HFFc6 (cell line): ENCODE data around the gene NXPH3. TPM values are rescaled to one million over a fixed set of nuclear protein-coding genes. Genes with fewer than 3 reads are reported as not detected.

Experiments
- DNase-seq: peaks from one replicate; pipeline ENCODE4 v3.0.0-alpha.2; 2018
- H3K27ac Mint-ChIP-seq: 2 replicates; pipeline ENCODE4 v1.8.0; 2020; ENCODE audit warnings: mild to moderate bottlenecking, mixed read lengths
- H3K27me3 Mint-ChIP-seq: 2 replicates; pipeline ENCODE4 v1.8.0; 2021; ENCODE audit warnings: mild to moderate bottlenecking, moderate library complexity, mixed read lengths; ENCODE audit not compliant: insufficient read depth
- H3K36me3 Mint-ChIP-seq: 2 replicates; pipeline ENCODE4 v1.8.0; 2021; ENCODE audit warnings: low read depth, mixed read lengths
- H3K4me1 Mint-ChIP-seq: 2 replicates; pipeline ENCODE4 v1.8.0; 2020; ENCODE audit warnings: low read depth, mixed read lengths
- H3K4me3 Mint-ChIP-seq: 2 replicates; pipeline ENCODE4 v1.8.0; 2020; ENCODE audit warnings: mild to moderate bottlenecking, moderate library complexity, mixed read lengths
- H3K9me3 Mint-ChIP-seq: 2 replicates; pipeline ENCODE4 v1.8.0; 2020; ENCODE audit warnings: mild to moderate bottlenecking, mixed read lengths
- CTCF ChIP-seq: fragments of 200-600 bp; sonication (generic); IDR thresholded peaks from 2 replicates; pipeline ENCODE4 v1.5.0; 2021; ENCODE audit warnings: antibody characterized with exemption, mild to moderate bottlenecking
- total RNA-seq, 6 experiments: library from RNA; stranded (reverse); fragmentation: NEBNext Ultra II Directional; extraction: Animal tissue kit (Norgen Biotek cat#: 25700); gene quantifications; 2 replicates in 1 of 6; 3 replicates in 5 of 6; pipeline ENCODE4 v1.2.3, GENCODE V29; 2021

Gene NXPH3
- total RNA-seq, 6 experiments from 2014 or later, result 0.59 to 2.3 (median 1.5) TPM

DNA sequence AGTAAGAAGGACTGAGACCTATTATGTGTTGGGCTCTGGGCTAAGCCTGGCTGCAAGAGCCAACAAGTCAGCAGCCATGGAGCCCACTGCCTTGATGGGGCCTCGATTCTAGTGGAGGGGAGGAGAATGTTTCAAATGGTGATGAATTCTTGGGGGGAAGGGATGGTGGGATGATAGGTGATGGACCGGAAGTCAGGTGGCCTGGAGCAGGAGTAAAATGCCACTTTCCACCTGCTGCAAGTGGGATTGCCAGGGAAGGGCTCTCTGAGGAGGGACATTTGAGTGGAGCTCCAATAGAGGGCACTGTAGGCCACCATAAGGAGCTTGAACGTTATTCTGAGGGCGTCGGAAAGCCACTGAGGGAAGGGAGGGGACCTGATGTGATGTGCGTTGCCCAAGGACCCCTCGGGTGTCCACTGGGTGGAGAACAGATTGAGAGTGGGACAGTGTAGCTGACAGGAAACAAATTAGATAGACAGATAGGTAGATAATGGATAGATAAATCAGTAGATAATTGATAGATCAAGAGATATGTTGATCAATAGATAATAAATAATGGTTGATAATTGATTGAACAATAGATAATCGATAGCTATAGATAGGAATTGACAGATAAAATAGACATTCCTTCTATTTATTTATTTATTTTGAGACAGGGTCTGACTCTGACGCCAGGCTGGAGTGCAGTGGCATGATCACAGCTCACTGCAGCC, 18.2 kb upstream of the NXPH3 start:
- no peaks in the 10 kb centered on the region for H3K36me3 Mint-ChIP-seq

DNA sequence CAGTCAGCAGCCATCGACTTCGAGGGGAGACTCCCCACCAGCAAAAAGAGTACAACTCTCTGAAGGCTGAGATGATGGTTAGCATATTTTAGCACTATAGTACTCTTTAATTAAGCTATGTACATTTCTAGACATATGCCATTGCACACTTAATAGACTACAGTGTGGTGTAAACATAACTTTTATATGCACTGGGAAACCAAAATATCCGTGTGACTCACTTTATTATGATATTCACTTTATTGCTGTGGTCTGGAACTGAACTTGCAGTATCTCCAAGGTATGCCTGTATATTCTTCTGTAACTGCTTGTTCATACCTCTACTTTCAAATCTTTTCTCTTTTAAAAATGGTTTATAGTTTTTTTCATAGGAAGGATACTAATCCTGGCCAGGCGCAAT, 11.0 kb upstream of the NXPH3 start:
- DNase-seq, result no peak
- no peak overlapping the region for H3K4me3 Mint-ChIP-seq
- H3K9me3 Mint-ChIP-seq, result no peaks in the 10 kb centered on the region
- H3K27me3 Mint-ChIP-seq, result peaks cover 13% of the 10 kb centered on the region
- no peak overlapping the region for H3K27ac Mint-ChIP-seq
- H3K4me1 Mint-ChIP-seq, result peaks cover 18% of the 10 kb centered on the region
- no peak for TF ChIP-seq CTCF
- no peaks in the 10 kb centered on the region for H3K36me3 Mint-ChIP-seq

More for the DNA sequence above, 18.2 kb upstream of the NXPH3 start:
- no peak overlapping the region for H3K27ac Mint-ChIP-seq
- H3K27me3 Mint-ChIP-seq, result peaks cover 8% of the 10 kb centered on the region
- H3K4me3 Mint-ChIP-seq, result no peak overlapping the region
- peak; percentile 77 for TF ChIP-seq CTCF
- H3K4me1 Mint-ChIP-seq, result no peaks in the 10 kb centered on the region
- DNase-seq, result peak; percentile 20
- no peaks in the 10 kb centered on the region for H3K9me3 Mint-ChIP-seq

DNA sequence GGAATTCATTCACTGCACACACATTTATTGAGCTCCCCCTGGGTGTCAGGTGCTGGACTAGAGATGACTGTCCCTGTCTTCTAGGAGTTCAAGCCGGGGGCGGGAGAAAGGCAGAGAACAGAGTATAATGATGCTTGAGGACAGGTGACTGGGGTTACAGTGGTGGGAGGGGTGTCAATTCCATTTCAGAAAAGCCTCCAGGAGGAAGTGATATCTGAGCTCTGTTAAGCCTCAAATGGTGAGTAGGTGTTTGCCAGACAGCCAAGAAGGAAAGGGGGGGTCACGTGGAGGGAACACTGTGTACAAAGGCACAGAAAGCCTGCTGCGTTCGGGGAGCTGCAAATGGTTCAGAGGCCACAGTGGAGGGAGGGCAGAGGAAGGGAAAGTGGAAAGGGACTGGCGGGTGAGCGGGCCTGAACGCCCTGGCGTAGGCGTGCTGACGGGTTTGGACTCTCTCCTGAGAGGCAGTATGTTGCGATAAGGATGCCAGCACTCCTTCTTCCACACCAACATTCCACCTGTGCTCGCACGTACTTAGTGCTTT, 9.7 kb upstream of the NXPH3 start:
- H3K9me3 Mint-ChIP-seq, result no peaks in the 10 kb centered on the region
- peaks cover 13% of the 10 kb centered on the region for H3K27me3 Mint-ChIP-seq
- no peaks in the 10 kb centered on the region for H3K36me3 Mint-ChIP-seq
- H3K4me3 Mint-ChIP-seq, result peak overlapping the region; percentile 24; the same call in 1 of the 2 replicates
- no peak for DNase-seq
- peak; percentile 22; the same call in 1 of the 2 replicates for TF ChIP-seq CTCF
- peaks cover 18% of the 10 kb centered on the region for H3K4me1 Mint-ChIP-seq
- no peak overlapping the region for H3K27ac Mint-ChIP-seq

DNA sequence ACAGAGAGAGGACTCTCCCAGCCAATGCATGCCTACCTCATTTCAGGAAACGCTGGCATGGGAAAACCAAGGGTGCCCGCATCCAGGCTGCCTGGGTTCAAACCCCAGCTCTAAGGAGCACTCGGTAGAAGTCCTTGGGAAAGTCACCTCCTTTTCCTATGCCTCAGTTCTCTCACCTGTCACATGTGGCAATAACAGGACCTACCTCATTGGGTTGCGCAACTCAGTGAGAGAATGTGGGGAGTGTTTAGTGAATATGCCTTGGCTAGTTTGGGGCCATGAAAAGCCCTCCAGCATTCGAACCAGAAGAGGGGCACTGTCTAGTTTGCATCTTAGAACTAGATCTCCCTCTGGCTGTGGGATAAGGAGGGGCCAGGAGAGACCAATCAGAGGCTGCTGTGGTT, 9.0 kb upstream of the NXPH3 start:
- H3K27ac Mint-ChIP-seq, result no peak overlapping the region
- no peak overlapping the region for H3K4me3 Mint-ChIP-seq
- no peaks in the 10 kb centered on the region for H3K36me3 Mint-ChIP-seq
- H3K9me3 Mint-ChIP-seq, result no peaks in the 10 kb centered on the region
- DNase-seq, result no peak
- peaks cover 18% of the 10 kb centered on the region for H3K4me1 Mint-ChIP-seq
- H3K27me3 Mint-ChIP-seq, result peaks cover 11% of the 10 kb centered on the region
- no peak for TF ChIP-seq CTCF

GRCh38 chr17:49567104-49567521, 8.6 kb upstream of the NXPH3 start:
- Mint-ChIP-seq H3K4me1 (peaks cover 18% of the 10 kb centered on the region), H3K9me3 (no peaks in the 10 kb centered on the region), H3K36me3 (no peaks in the 10 kb centered on the region), H3K4me3 (no peak overlapping the region), H3K27me3 (peaks cover 13% of the 10 kb centered on the region), H3K27ac (no peak overlapping the region)
- no peak for DNase-seq
- TF ChIP-seq CTCF, result no peak
